Spleen (tissue), 7 donors: ENCODE data around the gene DAAM2.

ENCODE experiments used
- POLR2A ChIP-seq, 3 donors: fragments of 450-650 bp; IDR thresholded peaks; one replicate each; pipeline ENCODE4 v1.5.1; 2017; ENCODE audit warnings: antibody characterized with exemption in 3 of 3, mild to moderate bottlenecking in 1 of 3
- TF ChIP-seq, protein P1 (sequence below), 11 experiments: fragments of 200-600 bp in 7 of 11; fragments of 450-650 bp in 4 of 11; sonication (generic) in 4 of 11; IDR thresholded peaks in 8 of 11; conservative IDR thresholded peaks in 3 of 11; 1 replicate in 7 of 11; 2 replicates in 4 of 11; pipeline versions ENCODE4 v1.4.0 to v1.8.0; 2016 to 2021; ENCODE audit warnings: antibody characterized with exemption in 11 of 11, inconsistent platforms in 4 of 11, mild to moderate bottlenecking in 1 of 11
- donor health status: DM: no; HTN: no; CAD: no; lungs with moderate emphysema.
- donor health status: DM: no; HTN: no; CAD: no.
- donor health status: DM: no; HTN: no; CAD: no.

DNA sequence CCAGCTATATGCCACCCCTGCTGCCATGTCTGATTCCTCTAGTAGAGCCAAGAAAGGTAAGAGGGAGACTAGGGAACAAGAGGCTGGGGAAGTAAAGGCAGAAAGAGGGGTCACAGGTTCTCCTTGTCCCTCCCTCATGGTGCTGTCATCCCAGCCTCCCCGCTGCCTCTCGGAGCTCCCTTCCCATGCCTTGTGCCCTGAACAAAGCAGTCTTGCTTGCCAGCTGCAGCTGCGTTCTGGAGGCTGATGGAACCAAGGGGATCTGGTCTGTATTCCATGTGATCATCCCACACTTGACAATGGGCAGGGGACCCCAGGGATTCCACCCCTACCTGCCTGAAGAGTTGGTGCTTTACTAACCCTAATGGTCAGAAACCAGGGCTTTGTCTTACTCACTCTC lies 61.4 kb downstream of the DAAM2 start:
- no peak for TF ChIP-seq POLR2A (IDR thresholded peaks at IDR 0.05)
- TF ChIP-seq, protein P1, sequence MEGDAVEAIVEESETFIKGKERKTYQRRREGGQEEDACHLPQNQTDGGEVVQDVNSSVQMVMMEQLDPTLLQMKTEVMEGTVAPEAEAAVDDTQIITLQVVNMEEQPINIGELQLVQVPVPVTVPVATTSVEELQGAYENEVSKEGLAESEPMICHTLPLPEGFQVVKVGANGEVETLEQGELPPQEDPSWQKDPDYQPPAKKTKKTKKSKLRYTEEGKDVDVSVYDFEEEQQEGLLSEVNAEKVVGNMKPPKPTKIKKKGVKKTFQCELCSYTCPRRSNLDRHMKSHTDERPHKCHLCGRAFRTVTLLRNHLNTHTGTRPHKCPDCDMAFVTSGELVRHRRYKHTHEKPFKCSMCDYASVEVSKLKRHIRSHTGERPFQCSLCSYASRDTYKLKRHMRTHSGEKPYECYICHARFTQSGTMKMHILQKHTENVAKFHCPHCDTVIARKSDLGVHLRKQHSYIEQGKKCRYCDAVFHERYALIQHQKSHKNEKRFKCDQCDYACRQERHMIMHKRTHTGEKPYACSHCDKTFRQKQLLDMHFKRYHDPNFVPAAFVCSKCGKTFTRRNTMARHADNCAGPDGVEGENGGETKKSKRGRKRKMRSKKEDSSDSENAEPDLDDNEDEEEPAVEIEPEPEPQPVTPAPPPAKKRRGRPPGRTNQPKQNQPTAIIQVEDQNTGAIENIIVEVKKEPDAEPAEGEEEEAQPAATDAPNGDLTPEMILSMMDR (IDR thresholded peaks at IDR 0.05 in 8 of 11, conservative IDR thresholded peaks at IDR 0.05 in 3 of 11): no peak
